Measurements from ENCODE around the gene CRIP2.

GRCh38 chr14:105491366-105491973 is 16.8 kb downstream of the CRIP2 start:
- TF ChIP-seq CTCF (IDR thresholded peaks at IDR 0.05; ENCODE audit: extremely low read depth in 1 of 2, insufficient read depth in 1 of 2, low read depth in 1 of 2, low read length in 2 of 2) (no peak), JUN (IDR thresholded peaks at IDR 0.05; ENCODE audit: borderline replicate concordance, insufficient read depth, insufficient read length, low read depth) (no peak), MAX (IDR thresholded peaks at IDR 0.05; ENCODE audit: insufficient read depth, insufficient read length) (peak; percentile 67), GATA2 (IDR thresholded peaks at IDR 0.05; ENCODE audit: insufficient read depth, insufficient read length, low read depth, low read length) (no peak), POLR2A (IDR thresholded peaks at IDR 0.05; ENCODE audit: low read depth, low read length) (peak; percentile 43), EZH2 (IDR thresholded peaks at IDR 0.05; ENCODE audit: borderline replicate concordance, low read depth, low read length, severe bottlenecking) (no peak), POLR2AphosphoS5 (IDR thresholded peaks at IDR 0.05; ENCODE audit: insufficient read depth, low read depth, low read length) (no peak)

Data from endothelial cell of umbilical vein (primary cell).